ENCODE data around the gene LRRC31. TPM values are rescaled to one million over a fixed set of nuclear protein-coding genes. Genes with fewer than 3 reads are reported as not detected.

LRRC31 gene
- total RNA-seq, result 0.24 TPM in 1 of 2 replicates, not detected in the other

GRCh38 chr3:169869484-169870220 lies at the start of gene LRRC31:
TSS of gene LRRC31 (minus strand) at chr3:169869935. CDS start at chr3:169869807, 128 bp downstream.

GRCh38 chr3:169911272-169911671 lies 41.5 kb upstream of the LRRC31 start, which contains the start of gene SAMD7:
TSS of gene SAMD7 (plus strand) at chr3:169911572. CDS start at chr3:169919499, 7,927 bp downstream.

GRCh38 chr3:169812332-169813235 lies 57.2 kb downstream of the LRRC31 start, which contains the start of the genes LRRC34 and LRRIQ4:
TSS of gene LRRC34 (minus strand) at chr3:169812904. CDS start at chr3:169812548, 356 bp downstream.
TSS of gene LRRIQ4 (plus strand) at chr3:169812870. CDS start at chr3:169821922, 9,052 bp downstream.

Other genes with a start within 250 kb of the LRRC31 start
- 7.2 and 10.4 TPM in 2 replicates for gene MECOM, start 206.2 kb downstream of the LRRC31 start, total RNA-seq
- gene TERC, start 104.9 kb downstream of the LRRC31 start, total RNA-seq, result 807 and 1,776 TPM in 2 replicates
- gene ACTRT3, start 100.4 kb downstream of the LRRC31 start, total RNA-seq, result 1.9 and 2.9 TPM in 2 replicates
- gene MYNN, start 96.5 kb downstream of the LRRC31 start, total RNA-seq, result 17.6 and 25.2 TPM in 2 replicates
- not detected in 2 replicates for gene LRRIQ4, start 57.1 kb downstream of the LRRC31 start, total RNA-seq
- 0.64 and 2.7 TPM in 2 replicates for gene LRRC34, start 57.0 kb downstream of the LRRC31 start, total RNA-seq
- gene SAMD7, start 41.6 kb upstream of the LRRC31 start, total RNA-seq, result not detected in 2 replicates
- gene SEC62, start 96.9 kb upstream of the LRRC31 start, total RNA-seq, result 21.0 and 26.9 TPM in 2 replicates
- 1.5 and 6.3 TPM in 2 replicates for gene GPR160, start 168.1 kb upstream of the LRRC31 start, total RNA-seq

Measured in tracheal epithelial cell (primary cell).